GM18519 (cell line): Measurements from ENCODE around the gene DMKN.

Experiments
- ATAC-seq: cut with Tn5 transposase; IDR thresholded peaks from one replicate; pipeline ENCODE4 v1.9.1; 2021; ENCODE audit warnings: mild to moderate bottlenecking, moderate library complexity; ENCODE audit not compliant: unreplicated experiment, low FRiP score

The DMKN gene

DNA sequence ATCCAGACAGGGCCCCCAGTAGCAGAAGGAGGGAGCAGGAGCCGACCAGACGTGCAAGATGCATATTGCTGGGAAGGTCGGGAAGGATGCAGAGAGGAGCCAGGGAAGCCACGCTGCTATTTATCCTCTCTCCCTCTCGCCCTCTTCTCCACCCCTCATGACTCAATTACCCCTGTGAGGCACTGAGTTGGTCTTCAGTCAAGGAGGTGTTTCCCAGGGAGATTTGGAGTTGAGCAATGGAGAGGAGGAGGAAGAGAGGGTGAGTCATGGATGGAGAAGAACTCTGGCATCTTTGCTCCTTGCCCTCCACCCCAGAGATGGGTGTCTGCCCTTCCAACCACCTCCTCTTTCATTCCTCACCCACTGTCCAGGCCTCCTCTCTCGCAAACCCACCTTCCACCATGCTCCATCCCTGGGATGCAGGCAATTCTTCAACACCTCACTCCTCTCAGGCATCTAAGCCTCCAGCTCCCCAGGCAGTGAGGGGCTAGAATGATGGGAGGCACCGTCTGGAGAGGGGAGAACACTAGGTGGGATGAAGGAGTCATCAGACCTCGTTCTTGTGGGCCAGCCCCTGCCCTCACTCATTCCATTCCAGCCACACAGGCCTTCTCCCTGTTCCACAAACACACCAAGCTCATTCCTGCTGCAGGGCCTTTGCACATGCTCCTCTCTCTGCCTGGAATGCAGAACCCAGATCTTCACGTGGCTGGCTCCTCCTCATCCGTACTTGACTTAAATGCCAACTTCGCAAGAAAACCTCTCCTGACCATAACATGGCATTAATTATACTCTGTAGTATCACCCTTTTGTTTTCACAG, 15.0 kb upstream of the DMKN start, which contains the start of gene SBSN:
TSS of gene SBSN (minus strand) at position 94 of the 821 bp plus-strand sequence. CDS start at position 64, 30 bp downstream.
- no peak for ATAC-seq

DNA sequence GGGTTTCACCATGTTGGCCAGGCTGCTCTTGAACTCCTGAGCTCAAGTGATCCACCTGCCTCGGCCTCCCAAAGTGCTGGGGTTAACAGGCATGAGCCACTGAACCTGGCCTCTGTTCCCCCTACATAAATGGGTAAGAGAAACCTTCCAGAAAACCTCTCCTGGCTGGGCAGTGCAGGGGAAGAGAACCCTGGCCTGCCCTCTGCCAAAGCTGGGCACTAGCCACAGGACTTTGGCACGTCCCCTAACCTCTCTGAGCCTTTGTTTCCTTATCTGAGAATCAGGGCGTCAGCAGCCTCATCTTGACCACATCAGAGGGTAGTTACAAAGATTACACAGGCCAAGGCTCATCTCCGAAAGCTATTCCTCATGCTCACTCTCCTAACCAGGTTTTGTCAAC, 12.4 kb upstream of the DMKN start:
- ATAC-seq, result no peak

GRCh38 chr19:35524181-35524837, 10.9 kb upstream of the DMKN start:
- no peak for ATAC-seq

DNA sequence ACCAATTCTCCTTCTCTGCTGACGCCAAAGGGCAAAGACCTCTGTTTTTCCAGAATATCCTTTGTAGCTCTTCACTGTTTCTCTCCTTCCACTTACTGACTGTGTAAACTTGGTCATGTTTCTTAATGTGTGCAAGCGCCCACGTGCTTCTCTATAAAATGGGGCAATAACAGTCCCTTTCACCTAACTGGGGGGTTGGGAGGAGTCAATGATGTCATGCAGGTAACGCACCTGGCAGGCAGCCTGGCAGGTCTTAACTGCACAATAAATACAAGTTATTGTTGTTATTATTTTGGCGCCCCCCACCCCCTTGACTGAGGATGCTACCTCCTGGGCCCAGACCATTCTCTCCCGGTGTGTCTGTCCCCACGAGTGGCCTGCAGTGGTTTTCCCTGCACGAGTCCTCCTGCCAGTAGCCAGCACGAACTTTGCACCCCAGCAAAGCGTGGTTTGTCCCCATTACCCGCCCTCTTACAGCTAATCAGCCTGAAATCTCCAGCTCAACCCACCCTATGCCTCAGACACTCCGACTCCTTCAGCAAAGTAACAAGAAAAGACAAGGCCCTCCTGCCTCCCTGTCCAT, 9.4 kb upstream of the DMKN start:
- ATAC-seq, result no peak

GRCh38 chr19:35521124-35521743, 7.8 kb upstream of the DMKN start:
- no peak for ATAC-seq

- ATAC-seq, result no peak
Measured at GRCh38 chr19:35519291-35519690, 5.8 kb upstream of the DMKN start.

DNA sequence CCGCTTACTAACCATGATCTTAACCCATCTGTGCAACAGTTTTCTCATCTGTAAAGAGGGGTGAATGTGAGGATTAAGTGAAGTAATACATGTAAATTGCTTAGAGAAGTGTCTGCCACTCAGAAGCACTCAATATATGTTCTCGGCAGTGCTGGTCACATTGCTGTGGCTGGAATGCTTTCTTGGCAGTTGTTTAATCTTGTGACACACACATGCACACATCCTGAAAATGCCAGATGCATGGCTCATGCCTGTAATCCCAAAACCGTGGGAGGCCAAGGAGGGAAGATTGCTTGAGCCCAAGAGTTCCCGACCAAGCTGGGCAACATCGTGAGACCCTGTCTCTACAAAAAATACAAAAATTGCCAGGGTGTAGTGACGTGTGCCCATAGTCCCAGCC, 4.9 kb upstream of the DMKN start:
- ATAC-seq, result no peak

DNA sequence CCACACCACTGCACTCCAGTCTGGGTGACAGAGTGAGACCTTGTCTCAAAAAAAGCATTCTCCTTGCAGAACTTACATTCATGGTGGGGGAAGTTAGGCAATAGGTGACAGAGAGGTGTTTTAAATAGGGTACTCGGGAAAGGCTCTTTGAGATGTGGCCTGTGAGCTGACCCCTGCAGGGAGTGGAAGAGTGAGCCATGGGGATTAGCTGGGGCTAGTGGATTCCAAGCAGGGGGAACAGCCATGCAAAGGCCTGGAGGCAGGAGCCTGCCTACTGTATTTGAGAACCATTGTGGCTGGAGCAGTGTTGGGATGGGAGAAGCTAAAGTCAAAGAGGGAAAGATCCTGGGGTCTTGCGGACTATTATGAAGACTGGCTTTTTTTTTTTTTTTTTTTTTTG, 3.9 kb upstream of the DMKN start:
- no peak for ATAC-seq

DNA sequence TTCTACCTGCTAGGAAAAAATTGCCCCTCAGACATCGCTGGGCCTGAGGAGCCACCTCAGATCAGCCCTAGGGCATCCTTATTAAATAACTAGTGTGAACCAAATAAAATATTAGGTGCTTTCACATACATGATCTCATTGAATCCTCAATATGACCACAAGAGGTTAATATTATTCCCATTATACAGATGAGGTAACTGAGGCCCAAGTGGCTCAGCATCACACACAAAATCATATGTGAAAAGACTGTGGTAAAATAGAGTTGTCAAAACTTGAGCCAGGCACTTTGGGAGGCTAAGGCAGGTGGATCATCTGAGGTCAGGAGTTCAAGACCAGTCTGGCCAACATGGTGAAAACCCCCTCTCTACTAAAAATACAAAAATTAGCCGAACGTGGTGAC, 2.9 kb upstream of the DMKN start:
- ATAC-seq, result no peak

DNA sequence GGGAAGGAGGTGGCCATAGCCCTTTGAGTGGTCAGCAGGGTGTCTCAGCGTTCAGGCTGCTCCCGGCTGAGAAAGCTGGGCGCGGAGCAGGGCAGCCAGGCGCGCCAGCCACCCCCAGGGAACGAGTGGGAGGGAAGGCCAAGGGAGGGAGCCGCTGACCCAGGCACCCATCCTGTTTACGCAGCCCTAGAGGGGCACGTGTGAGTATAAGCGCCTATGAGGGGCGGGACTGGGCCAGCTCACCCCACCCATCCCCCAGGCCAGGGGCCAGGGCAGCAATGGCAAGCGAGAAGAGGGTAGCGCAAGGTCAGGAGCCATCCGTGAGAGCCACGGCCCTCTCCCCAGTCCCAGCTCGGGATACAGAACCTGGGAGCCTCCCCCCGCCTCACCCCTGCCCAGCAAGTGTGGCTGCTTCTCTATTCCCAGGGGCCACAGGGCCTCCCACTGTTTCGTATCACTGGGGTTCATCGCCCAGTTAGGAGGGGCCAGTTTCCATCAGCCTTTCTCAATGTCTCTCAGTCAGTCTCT, 897 bp upstream of the DMKN start:
- ATAC-seq, result no peak

DNA sequence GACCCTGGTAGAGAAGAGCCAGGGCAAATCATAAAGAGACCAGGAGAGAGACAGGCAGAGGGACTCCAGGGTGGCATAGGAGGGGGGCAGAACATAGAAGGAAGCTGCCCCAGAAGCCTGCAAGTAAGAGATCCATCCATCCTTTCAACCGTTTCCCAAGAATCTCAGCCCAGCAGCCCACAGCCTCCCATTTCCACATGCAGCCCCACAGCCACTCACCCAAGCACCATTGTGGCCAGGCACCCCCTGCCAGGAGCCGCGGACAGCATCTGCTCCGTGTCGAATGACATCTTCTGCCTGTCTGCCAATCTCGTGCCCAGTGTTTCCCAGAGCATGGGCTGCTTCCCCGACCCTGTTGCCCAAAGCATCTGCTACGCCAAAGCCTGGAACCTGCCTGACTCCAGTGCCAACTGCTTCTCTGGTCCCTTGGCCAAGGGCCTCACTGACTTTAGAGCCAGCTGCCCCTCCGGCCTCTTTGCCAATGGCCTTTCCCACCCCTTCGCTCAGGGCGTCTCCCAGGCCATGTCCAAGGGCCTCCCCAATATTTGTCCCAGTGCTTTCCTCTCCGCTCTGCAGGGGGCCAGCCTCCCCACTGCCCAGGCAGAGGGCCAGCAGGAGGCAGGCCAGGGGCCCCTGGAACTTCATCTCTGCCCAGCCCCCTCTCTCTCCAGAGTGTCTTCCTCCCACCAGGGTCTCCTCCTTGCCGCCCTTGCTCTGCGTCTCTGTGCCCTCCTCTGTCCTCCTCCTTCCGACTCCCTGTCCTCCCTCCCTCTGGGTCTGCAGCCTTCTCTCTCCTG, 420 bp downstream of the DMKN start:
- ATAC-seq, result no peak

DNA sequence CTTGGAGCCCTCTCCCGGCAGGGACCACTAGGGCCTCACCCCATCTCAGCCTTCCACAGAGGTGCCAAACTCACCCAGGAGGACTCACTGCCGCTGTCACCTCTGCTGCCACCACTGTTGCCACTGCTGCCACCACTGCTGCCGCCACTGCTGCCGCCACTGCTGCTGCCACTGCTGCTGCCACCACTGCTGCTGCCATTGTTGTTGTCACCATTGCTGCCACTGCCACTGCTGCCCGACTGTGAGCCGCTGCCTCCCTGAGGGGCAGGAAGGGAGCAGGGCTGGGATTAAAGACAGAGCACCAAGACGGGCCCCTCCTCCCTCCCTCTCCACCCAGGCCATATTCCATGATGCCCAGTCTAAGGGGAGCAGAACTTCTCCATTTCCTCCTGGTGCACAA, 2.1 kb downstream of the DMKN start:
- ATAC-seq, result no peak

GRCh38 chr19:35510626-35510964, 2.9 kb downstream of the DMKN start:
- ATAC-seq, result no peak

DNA sequence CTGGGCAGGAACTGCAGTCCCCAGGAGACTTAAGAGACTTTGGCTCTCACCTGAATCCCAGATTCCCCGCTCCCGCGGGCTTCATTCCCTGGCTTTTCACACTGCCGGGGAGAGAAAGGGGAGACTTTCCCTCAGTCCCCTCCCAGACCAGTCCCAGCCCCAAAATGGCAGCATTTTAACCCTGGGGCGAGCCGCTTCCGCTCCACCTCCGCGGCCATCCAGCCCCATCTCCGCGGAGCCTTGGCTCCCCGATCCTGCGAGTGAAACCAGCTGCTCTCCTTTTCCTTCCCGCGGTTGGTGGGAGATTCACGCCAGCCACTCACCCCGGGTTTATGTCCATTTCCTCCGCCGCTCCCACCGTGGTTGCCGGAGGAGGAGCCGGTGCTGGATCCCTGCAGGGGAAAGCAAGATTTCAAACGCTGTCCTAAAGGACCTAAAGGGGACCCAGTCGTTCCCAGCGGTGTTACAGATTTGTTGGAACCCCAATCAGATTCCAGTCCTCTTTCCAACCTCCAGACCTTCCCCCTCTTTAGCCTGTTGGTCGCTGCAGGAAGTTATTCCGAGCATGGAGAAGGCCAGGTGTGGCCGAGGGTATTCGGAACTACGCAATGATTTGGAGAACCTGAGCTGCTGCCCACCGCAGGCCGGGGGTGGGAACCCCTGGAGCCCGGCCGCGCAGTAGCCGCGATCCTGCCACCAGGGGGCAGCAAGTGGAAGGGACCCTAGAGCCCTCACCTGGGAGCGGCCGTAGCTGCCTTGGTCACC, 3.4 kb downstream of the DMKN start:
- ATAC-seq, result no peak

DNA sequence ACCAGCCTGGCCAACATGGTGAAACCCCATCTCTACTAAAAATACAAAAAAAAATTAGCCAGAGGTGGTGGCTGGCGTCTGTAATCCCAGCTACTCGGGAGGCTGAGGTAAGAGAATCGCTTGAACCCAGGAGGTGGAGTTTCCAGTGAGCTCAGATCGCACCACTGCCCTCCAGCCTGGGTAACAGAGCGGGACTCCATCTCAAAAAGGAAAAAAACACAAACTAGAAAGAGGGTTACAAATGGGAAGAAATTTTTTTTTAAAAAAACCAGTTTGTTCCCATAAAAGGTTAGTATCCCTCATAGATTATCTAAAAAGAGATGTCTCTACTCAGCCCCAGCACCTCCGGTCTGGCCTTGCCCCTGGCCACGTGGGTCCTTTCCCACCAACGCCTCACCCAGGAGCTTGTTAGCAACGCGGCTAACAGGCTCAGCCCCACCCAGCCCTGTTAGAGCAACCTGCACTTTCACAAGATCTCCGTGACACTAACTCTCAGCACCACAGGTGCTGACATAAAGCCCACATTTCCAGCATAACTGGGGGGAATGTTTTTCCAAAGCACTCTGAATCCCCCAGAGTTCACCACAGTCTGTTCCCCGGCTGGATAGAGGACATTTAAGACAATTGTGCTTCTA, 4.3 kb downstream of the DMKN start:
- ATAC-seq, result no peak

DNA sequence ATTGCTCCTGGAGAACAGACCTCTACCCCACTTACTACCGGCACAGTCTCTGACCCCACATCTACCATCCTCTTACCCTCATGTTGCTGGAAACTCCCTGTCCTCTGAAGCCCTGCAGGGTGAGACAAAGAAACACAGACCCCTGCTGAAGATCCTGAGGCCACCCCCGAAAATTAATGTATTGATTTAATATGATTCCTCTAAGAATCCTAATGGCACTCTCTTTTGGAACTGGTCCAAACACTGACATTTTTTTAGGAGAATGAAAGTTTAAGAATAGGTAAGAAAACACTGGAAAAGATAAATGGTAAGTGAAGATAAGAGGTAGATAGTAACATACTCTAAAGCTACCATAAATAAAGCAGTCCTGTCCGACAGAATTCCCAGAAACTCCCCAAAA, 5.3 kb downstream of the DMKN start:
- no peak for ATAC-seq

- no peak for ATAC-seq
Measured at GRCh38 chr19:35507561-35507960, 5.9 kb downstream of the DMKN start.

DNA sequence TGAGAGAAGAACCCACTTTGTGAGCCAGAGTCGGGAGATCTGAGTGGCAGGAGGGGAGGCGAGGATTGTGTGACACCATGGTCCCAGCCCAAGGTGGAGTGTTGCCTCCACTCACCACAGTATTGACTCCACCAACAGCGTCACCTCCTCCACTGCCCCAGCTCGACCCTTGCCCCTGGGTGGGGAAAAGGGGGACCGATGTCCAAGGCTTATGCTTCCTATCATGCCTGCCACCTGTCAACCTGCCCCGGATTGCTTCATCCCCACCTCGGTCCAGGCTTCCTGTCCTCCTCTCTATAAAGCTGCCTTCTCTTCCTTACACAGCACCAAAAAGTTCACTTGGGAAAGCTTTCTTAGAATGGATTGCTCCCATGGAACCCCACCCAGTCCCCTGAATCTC, 7.4 kb downstream of the DMKN start:
- no peak for ATAC-seq

DNA sequence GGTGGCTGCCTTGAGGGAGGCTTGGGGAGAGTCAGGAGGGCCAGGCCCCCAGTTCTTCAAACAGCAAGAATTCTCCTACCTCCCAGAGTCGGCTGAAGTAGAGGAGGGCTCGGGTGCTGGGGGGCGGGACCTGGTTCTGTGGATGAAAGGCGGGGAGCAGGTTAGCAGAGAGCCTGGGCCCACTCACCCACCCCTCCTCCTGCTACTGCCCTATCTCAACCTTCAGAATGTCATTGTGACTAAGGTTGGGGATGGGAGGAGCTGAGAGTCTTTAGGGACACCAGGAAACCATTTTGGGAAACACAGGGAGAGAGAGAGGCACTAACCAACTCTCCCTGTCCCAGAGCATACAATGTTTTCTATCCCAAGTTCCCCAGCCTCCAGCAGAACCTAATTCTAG, 10.7 kb downstream of the DMKN start:
- ATAC-seq, result no peak
